HepG2 (cell line): ENCODE measurements around the gene NKD1. TPM values are rescaled to one million over a fixed set of nuclear protein-coding genes. Genes with fewer than 3 reads are reported as not detected.

ENCODE experiments used
- CCDC6 ChIP-seq: sonication (generic); formaldehyde crosslinking; IDR thresholded peaks from 2 replicates; pipeline ENCODE4 v1.8.1; 2022; ENCODE audit warnings: mild to moderate bottlenecking, missing genetic modification reagents, moderate library complexity
- CEBPG ChIP-seq: IDR thresholded peaks from 2 replicates; pipeline ENCODE4 v1.6.1; 2016
- HNRNPK ChIP-seq: fragments of 200-400 bp; formaldehyde crosslinking; IDR thresholded peaks from 2 replicates; pipeline ENCODE4 v1.6.1; 2018; ENCODE audit warnings: low read length, low read depth, moderate library complexity, mild to moderate bottlenecking; ENCODE audit not compliant: poor library complexity, severe bottlenecking
- HNRNPUL1 ChIP-seq: fragments of 200-400 bp; formaldehyde crosslinking; IDR thresholded peaks from 2 replicates; pipeline ENCODE4 v1.6.1; 2017; ENCODE audit warnings: low read depth, mild to moderate bottlenecking, low read length, moderate library complexity
- HOXA5 ChIP-seq: sonication (generic); formaldehyde crosslinking; IDR thresholded peaks from 2 replicates; pipeline ENCODE4 v1.4.0; 2020; ENCODE audit warnings: missing genetic modification reagents
- MEF2D ChIP-seq: sonication (generic); formaldehyde crosslinking; IDR thresholded peaks from 2 replicates; pipeline ENCODE4 v1.5.1; 2020; ENCODE audit warnings: mild to moderate bottlenecking, missing genetic modification reagents
- POLR2AphosphoS2 ChIP-seq: IDR thresholded peaks from 2 replicates; pipeline ENCODE4 v1.6.1; 2011; ENCODE audit warnings: low read depth, low read length, improper control_type of control experiment
- SATB2 ChIP-seq: sonication (generic); formaldehyde crosslinking; IDR thresholded peaks from 2 replicates; pipeline ENCODE4 v1.5.0; 2020; ENCODE audit warnings: missing genetic modification reagents
- ZNF224 ChIP-seq: sonication (generic); formaldehyde crosslinking; IDR thresholded peaks from 2 replicates; pipeline ENCODE4 v1.5.0; 2020; ENCODE audit warnings: mild to moderate bottlenecking, missing genetic modification reagents
- ZNF354B ChIP-seq: sonication (generic); formaldehyde crosslinking; IDR thresholded peaks from 2 replicates; pipeline ENCODE4 v1.8.0; 2022; ENCODE audit warnings: mild to moderate bottlenecking, missing genetic modification reagents
- ZNF382 ChIP-seq: sonication (generic); formaldehyde crosslinking; IDR thresholded peaks from 2 replicates; pipeline ENCODE4 v1.5.0; 2020; ENCODE audit warnings: missing genetic modification reagents, mild to moderate bottlenecking, borderline replicate concordance
- ZNF446 ChIP-seq: sonication (generic); formaldehyde crosslinking; IDR thresholded peaks from 2 replicates; pipeline ENCODE4 v1.5.0; 2020; ENCODE audit warnings: mild to moderate bottlenecking, missing genetic modification reagents
- ZNF614 ChIP-seq: IDR thresholded peaks from 2 replicates; pipeline ENCODE4 v1.6.1; 2018; ENCODE audit warnings: missing biosample characterization, missing genetic modification reagents, inconsistent platforms, borderline replicate concordance
- ZNF616 ChIP-seq: sonication (generic); formaldehyde crosslinking; IDR thresholded peaks from 2 replicates; pipeline ENCODE4 v1.5.0; 2020; ENCODE audit warnings: low read depth, mild to moderate bottlenecking, missing genetic modification reagents
- polyA plus RNA-seq, 8 experiments: library from polyadenylated mRNA; depleted of rRNA in 3 of 8; stranded (reverse) in 7 of 8; unstranded in 1 of 8; fragments of >200 nt; fragmentation: Illumina TruSeq in 4 of 8; extraction: Trizol in 4 of 8; gene quantifications; 2 replicates each; pipeline versions ENCODE4 v1.2.1 to v1.2.3, GENCODE V29; 2011 to 2016; ENCODE audit warnings: low read depth in 4 of 8, missing spikeins in 1 of 8, mixed read lengths in 1 of 8; ENCODE audit not compliant: insufficient read depth in 1 of 8
- total RNA-seq, 5 experiments: library from RNA; depleted of rRNA; stranded (reverse); fragments of >200 nt; fragmentation: Illumina TruSeq; extraction: Trizol; gene quantifications; 2 replicates each; pipeline ENCODE4 v1.2.3, GENCODE V29; 2016; ENCODE audit warnings: low read depth in 1 of 5
- TF ChIP-seq, protein P1 (sequence below): conservative IDR thresholded peaks from 2 replicates; pipeline ENCODE4 v1.6.1; 2018; ENCODE audit warnings: missing genetic modification reagents
- TF ChIP-seq, protein P2 (sequence below): fragments of 450-650 bp; IDR thresholded peaks from 2 replicates; pipeline ENCODE4 v1.6.1; 2017; ENCODE audit warnings: mild to moderate bottlenecking
- TF ChIP-seq, protein P3 (sequence below): sonication (generic); formaldehyde crosslinking; IDR thresholded peaks from 2 replicates; pipeline ENCODE4 v1.4.0; 2020; ENCODE audit warnings: missing genetic modification reagents
- TF ChIP-seq, protein P4 (sequence below): sonication (generic); formaldehyde crosslinking; IDR thresholded peaks from 2 replicates; pipeline ENCODE4 v1.4.0; 2020; ENCODE audit warnings: missing genetic modification reagents

Gene NKD1
- total and polyA plus RNA-seq, 2 of the 13 experiments (the other 11 are each of a cell fraction or from before 2014, with no cell fraction given), result 70.4 to 121 TPM

DNA sequence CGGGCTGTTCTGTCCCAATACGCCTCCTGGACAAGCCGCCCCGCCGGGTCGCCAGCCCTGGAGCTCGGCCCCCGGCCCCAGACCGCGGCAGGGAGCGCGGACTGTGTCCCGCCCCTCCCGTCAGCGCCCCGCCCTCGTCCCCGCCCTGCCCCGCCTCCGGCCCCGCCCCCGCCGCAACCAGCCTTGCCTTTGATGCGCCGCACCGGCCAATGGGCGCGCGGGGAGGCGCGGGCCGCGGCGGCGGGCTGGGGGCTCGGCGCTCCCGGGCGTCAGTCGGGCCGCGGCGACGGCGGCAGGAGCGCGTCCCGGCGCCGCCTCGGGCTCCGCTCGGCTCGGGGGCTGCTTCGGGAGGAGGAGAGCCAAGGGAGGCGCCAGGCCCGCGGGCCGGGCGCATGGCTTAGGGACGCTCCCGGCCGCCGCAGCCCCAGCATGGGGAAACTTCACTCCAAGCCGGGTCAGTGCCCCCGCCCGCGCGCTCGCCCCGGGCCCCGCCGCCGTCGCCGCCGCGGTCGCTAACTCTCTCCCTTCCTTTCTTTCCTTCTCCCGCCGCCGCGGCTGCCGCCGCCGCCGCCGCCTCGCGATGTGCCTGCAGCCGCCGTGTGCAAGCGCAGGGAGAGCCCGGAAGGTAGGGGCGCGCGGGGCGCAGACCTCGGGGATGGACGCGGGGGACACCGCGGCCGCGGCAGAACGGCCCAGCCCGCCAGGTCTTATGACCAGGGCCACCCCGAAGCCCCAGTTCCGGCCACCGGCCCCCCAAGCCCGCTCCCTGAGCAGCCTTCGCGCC lies at the start of gene NKD1 (continued):
- TF ChIP-seq, protein P1, sequence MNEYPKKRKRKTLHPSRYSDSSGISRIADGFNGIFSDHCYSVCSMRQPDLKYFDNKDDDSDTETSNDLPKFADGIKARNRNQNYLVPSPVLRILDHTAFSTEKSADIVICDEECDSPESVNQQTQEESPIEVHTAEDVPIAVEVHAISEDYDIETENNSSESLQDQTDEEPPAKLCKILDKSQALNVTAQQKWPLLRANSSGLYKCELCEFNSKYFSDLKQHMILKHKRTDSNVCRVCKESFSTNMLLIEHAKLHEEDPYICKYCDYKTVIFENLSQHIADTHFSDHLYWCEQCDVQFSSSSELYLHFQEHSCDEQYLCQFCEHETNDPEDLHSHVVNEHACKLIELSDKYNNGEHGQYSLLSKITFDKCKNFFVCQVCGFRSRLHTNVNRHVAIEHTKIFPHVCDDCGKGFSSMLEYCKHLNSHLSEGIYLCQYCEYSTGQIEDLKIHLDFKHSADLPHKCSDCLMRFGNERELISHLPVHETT (CRISPR knock-in tag), result 0 out of 2 replicates have a peak, but pooled peaks have one; percentile 16
- TF ChIP-seq HOXA5 (CRISPR knock-in tag), result no peak; the same call in 1 of the 2 replicates
- TF ChIP-seq ZNF382 (CRISPR knock-in tag), result no peak
- TF ChIP-seq ZNF614, result 0 out of 2 replicates have a peak, but pooled peaks have one; percentile 37
- TF ChIP-seq POLR2AphosphoS2, result no peak
- TF ChIP-seq CEBPG (CRISPR knock-in tag), result no peak
- TF ChIP-seq ZNF354B (CRISPR knock-in tag), result no peak
- TF ChIP-seq, protein P2, sequence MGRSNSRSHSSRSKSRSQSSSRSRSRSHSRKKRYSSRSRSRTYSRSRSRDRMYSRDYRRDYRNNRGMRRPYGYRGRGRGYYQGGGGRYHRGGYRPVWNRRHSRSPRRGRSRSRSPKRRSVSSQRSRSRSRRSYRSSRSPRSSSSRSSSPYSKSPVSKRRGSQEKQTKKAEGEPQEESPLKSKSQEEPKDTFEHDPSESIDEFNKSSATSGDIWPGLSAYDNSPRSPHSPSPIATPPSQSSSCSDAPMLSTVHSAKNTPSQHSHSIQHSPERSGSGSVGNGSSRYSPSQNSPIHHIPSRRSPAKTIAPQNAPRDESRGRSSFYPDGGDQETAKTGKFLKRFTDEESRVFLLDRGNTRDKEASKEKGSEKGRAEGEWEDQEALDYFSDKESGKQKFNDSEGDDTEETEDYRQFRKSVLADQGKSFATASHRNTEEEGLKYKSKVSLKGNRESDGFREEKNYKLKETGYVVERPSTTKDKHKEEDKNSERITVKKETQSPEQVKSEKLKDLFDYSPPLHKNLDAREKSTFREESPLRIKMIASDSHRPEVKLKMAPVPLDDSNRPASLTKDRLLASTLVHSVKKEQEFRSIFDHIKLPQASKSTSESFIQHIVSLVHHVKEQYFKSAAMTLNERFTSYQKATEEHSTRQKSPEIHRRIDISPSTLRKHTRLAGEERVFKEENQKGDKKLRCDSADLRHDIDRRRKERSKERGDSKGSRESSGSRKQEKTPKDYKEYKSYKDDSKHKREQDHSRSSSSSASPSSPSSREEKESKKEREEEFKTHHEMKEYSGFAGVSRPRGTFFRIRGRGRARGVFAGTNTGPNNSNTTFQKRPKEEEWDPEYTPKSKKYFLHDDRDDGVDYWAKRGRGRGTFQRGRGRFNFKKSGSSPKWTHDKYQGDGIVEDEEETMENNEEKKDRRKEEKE, result no peak
- TF ChIP-seq ZNF446, result peak; percentile 64; the same call in 1 of the 2 replicates
- TF ChIP-seq, protein P3, sequence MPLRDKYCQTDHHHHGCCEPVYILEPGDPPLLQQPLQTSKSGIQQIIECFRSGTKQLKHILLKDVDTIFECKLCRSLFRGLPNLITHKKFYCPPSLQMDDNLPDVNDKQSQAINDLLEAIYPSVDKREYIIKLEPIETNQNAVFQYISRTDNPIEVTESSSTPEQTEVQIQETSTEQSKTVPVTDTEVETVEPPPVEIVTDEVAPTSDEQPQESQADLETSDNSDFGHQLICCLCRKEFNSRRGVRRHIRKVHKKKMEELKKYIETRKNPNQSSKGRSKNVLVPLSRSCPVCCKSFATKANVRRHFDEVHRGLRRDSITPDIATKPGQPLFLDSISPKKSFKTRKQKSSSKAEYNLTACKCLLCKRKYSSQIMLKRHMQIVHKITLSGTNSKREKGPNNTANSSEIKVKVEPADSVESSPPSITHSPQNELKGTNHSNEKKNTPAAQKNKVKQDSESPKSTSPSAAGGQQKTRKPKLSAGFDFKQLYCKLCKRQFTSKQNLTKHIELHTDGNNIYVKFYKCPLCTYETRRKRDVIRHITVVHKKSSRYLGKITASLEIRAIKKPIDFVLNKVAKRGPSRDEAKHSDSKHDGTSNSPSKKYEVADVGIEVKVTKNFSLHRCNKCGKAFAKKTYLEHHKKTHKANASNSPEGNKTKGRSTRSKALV (CRISPR knock-in tag), result peak; percentile 13; the same call in 1 of the 2 replicates
- TF ChIP-seq, protein P4, sequence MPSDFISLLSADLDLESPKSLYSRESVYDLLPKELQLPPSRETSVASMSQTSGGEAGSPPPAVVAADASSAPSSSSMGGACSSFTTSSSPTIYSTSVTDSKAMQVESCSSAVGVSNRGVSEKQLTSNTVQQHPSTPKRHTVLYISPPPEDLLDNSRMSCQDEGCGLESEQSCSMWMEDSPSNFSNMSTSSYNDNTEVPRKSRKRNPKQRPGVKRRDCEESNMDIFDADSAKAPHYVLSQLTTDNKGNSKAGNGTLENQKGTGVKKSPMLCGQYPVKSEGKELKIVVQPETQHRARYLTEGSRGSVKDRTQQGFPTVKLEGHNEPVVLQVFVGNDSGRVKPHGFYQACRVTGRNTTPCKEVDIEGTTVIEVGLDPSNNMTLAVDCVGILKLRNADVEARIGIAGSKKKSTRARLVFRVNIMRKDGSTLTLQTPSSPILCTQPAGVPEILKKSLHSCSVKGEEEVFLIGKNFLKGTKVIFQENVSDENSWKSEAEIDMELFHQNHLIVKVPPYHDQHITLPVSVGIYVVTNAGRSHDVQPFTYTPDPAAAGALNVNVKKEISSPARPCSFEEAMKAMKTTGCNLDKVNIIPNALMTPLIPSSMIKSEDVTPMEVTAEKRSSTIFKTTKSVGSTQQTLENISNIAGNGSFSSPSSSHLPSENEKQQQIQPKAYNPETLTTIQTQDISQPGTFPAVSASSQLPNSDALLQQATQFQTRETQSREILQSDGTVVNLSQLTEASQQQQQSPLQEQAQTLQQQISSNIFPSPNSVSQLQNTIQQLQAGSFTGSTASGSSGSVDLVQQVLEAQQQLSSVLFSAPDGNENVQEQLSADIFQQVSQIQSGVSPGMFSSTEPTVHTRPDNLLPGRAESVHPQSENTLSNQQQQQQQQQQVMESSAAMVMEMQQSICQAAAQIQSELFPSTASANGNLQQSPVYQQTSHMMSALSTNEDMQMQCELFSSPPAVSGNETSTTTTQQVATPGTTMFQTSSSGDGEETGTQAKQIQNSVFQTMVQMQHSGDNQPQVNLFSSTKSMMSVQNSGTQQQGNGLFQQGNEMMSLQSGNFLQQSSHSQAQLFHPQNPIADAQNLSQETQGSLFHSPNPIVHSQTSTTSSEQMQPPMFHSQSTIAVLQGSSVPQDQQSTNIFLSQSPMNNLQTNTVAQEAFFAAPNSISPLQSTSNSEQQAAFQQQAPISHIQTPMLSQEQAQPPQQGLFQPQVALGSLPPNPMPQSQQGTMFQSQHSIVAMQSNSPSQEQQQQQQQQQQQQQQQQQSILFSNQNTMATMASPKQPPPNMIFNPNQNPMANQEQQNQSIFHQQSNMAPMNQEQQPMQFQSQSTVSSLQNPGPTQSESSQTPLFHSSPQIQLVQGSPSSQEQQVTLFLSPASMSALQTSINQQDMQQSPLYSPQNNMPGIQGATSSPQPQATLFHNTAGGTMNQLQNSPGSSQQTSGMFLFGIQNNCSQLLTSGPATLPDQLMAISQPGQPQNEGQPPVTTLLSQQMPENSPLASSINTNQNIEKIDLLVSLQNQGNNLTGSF (CRISPR knock-in tag), result 0 out of 2 replicates have a peak, but pooled peaks have one; percentile 44
- peak; percentile 80 for TF ChIP-seq CCDC6
- TF ChIP-seq SATB2, result no peak; the same call in 1 of the 2 replicates
- TF ChIP-seq HNRNPUL1, result no peak
- TF ChIP-seq HNRNPK, result peak; percentile 87
- no peak for TF ChIP-seq ZNF224
- TF ChIP-seq MEF2D (CRISPR knock-in tag), result no peak
- TF ChIP-seq ZNF616 (CRISPR knock-in tag), result no peak; the same call in 1 of the 2 replicates
